Measurements from ENCODE around the gene GPR183.

Gene GPR183, protein sequence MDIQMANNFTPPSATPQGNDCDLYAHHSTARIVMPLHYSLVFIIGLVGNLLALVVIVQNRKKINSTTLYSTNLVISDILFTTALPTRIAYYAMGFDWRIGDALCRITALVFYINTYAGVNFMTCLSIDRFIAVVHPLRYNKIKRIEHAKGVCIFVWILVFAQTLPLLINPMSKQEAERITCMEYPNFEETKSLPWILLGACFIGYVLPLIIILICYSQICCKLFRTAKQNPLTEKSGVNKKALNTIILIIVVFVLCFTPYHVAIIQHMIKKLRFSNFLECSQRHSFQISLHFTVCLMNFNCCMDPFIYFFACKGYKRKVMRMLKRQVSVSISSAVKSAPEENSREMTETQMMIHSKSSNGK

DNA sequence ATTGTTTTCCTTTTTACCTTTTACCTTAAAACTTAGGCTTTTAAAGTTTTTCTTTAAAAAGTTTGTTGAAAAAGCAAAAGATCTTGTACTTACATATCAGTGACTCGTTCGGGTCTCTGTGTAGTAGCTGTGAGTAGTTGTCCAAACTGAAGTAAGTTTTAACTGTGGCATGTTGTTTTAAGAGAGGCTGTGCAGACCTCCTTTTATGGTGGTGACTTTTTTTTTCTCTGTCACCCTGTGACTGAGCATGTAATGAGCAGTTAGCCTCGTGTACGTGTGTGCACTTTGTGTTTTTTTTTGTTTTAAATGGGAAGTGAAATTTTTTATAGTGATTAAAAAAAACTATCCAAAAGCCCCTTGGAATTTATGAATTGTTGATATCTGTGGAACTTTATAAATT, at the start of gene GPR183:
TSS of gene GPR183 (minus strand) at position 153 of the 400 bp plus-strand sequence. CDS start 11,254 bp downstream, outside the sequence.
- DNase-seq (ENCODE audit: low read depth in 2 of 2): no peak

GRCh38 chr13:99356262-99357091, 49.3 kb upstream of the GPR183 start:
- peak in 1 of 2 donors; percentile 25 for DNase-seq (ENCODE audit: low read depth in 2 of 2)

GRCh38 chr13:99356012-99356261, 48.7 kb upstream of the GPR183 start:
- DNase-seq (ENCODE audit: low read depth in 2 of 2): no peak

- DNase-seq (ENCODE audit: low read depth in 2 of 2): no peak
Measured at GRCh38 chr13:99355267-99356011, 48.2 kb upstream of the GPR183 start.

DNA sequence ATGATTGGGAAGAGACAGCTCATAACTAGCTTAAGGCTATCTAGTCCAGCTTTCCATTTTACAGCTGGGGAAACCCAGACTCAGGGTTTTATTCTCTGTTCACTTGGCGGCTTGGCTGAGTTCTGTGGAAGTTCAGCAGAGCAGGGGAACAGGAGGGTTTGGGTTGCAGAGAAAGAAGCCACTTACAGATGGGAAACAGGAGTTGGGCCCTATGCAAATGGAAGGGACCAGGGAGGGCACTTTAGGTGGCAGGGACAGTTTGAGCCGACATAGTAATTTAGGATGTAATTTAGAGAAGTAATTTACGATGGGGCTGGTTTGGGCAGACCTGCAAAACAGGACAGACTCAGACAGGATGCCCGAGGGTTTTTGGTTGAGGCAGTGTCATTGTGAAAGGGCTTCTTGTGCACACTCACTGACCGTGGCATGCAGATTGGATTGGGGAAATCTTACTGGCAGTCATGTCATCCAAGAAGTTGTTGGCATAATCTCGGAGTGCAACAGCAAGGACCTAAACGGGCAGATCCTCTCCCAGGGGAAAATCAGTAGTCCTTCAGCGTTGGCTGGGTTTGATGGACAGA, 47.3 kb upstream of the GPR183 start:
- no peak for DNase-seq (ENCODE audit: low read depth in 2 of 2)

GRCh38 chr13:99353836-99354235, 46.6 kb upstream of the GPR183 start:
- DNase-seq (ENCODE audit: low read depth in 2 of 2): no peak

DNA sequence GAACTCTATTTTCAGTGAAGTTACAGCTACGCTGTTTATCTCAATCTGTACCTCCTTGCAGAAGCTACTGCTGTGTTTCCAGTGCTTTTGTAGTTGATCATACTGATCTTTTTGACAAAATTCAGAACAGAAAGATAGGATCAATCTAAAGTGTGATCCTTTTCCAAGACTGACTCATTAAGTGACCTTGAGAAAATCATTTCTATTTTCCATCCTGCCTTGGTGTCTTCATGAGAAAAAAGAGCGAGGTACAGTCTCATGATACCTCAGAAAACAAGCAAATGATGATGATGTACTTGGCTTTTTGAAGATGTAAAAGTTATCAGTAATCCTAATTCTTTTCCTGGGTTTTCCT, 46.0 kb upstream of the GPR183 start:
- DNase-seq (ENCODE audit: low read depth in 2 of 2): no peak

GRCh38 chr13:99352351-99353245, 45.4 kb upstream of the GPR183 start:
- no peak for DNase-seq (ENCODE audit: low read depth in 2 of 2)

- DNase-seq (ENCODE audit: low read depth in 2 of 2): no peak
Measured at GRCh38 chr13:99351772-99352171, 44.6 kb upstream of the GPR183 start.

DNA sequence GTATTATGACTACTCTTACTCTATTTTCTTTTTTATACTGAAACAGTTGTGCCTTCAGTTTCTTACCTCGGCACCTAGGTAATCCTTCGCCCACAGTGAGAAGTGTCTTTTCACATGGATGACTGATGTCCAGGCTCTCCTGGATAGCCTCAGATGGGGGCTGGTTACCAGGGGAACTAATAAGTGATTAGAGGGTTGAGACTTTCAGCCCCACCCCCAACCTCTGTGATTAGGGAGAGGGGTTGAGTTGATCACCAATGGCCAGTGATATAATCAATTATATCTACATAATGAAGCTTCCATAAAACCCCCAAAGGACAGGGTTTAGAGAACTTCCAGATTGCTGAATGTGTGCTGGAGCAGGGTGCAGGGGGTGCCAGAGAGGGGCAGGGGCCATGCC, 43.0 kb upstream of the GPR183 start:
- no peak for DNase-seq (ENCODE audit: low read depth in 2 of 2)

DNA sequence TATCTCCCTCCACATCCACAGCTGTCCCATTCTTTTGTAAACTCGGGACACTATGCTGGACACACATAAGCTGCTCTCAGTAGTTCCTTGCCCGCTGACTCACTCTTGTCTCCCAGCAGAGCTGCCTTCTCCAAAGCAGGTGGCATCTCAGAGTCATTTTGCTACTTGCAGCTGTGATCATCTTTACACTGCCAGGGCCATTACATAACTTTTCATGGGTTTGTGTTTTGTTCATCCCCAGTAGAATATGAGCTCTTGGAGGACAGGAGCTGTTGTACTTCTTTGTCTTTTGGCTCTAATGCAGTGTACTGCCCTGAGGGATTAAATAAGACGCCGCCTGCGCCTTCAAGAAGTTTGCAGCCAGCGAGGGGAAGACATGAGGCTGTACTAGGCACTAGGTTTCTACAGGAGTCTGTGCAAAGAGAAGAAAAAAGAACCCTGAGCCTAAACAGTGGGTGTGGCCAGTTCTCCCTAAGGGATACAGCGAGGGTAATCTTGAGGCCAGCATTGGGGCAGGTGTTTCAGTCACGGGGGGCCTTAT, 40.8 kb upstream of the GPR183 start:
- DNase-seq (ENCODE audit: low read depth in 2 of 2): no peak

DNA sequence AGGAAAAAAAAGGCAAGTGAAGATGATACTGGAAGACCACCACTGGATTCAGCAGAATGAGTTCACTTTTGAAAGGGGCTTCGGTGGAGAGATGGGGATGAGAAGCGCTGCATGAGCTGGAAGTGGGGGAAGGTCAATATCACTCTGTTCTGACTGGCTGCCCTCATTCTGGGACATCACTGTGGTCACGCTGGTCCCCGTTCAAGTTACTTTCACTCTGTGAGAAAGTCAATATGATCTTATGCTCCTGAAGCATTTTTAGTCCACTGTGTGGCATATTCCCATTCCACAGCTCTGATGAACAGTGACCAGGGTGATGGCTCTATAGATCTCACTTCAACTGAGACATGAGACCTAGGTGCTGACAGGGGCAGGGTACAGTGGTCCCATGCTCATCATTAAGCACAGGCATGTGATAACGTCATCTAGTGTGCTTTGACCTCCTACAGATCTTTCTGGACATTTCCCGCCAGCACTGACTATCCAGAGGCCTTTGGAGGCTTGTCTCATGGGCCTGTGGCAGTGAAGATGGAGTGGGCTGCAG, 40.2 kb upstream of the GPR183 start:
- DNase-seq (ENCODE audit: low read depth in 2 of 2): no peak

DNA sequence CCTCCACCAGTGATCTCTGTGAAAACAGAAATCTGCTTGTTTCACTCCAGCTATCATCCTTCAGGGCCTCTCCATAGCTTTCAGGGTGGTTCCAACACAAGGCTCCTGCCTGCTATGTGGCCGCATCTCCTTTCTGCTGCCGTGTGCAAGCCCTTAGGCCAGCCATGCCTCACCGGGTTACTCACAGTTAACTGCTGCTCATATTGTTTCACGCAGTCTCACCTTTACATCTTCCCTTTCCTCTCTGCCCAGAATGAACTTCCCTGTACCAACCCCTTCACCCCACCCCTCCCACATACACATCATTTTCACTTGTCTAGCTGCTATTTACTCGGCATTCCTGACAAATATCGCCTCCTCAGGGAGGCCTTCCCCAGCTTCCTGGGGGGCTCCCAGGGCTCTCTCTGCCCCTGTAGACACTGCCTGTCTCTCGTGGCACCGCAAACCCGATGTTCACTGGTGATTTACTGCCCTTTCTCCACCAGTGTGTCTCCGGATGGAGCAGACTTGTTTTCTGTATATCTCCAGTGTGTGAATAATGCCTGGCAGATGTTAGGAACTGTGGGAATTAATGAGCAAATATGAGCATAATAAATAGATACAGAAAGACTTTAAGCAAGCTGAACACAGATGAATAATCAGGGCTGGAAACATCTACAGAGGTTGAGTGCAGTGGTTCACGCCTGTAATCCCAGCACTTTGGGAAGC, 39.3 kb upstream of the GPR183 start:
- DNase-seq (ENCODE audit: low read depth in 2 of 2): no peak

DNA sequence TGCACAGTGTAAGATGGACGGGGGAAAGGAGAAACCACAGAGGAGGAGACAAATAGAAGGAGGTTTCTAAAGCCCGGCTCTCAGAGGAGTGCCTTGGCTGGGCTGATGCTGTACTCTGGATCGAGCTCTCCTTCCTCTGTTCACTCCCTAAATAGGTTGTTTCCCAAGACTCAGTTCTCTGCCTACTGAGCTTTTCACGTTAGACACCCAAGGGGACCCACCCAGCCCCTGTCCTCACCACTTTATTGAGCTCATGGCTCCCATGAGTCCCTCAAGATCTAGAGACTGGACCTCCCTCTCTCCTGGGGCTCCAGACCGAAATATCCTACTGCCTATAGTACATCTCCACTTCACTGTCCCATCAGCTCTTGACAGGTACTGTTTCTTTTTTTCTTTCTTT, 38.1 kb upstream of the GPR183 start:
- DNase-seq (ENCODE audit: low read depth in 2 of 2): no peak

- no peak for DNase-seq (ENCODE audit: low read depth in 2 of 2)
Measured at GRCh38 chr13:99344610-99345208, 37.5 kb upstream of the GPR183 start.

GRCh38 chr13:99342723-99343315, 35.6 kb upstream of the GPR183 start:
- no peak for DNase-seq (ENCODE audit: low read depth in 2 of 2)

DNA sequence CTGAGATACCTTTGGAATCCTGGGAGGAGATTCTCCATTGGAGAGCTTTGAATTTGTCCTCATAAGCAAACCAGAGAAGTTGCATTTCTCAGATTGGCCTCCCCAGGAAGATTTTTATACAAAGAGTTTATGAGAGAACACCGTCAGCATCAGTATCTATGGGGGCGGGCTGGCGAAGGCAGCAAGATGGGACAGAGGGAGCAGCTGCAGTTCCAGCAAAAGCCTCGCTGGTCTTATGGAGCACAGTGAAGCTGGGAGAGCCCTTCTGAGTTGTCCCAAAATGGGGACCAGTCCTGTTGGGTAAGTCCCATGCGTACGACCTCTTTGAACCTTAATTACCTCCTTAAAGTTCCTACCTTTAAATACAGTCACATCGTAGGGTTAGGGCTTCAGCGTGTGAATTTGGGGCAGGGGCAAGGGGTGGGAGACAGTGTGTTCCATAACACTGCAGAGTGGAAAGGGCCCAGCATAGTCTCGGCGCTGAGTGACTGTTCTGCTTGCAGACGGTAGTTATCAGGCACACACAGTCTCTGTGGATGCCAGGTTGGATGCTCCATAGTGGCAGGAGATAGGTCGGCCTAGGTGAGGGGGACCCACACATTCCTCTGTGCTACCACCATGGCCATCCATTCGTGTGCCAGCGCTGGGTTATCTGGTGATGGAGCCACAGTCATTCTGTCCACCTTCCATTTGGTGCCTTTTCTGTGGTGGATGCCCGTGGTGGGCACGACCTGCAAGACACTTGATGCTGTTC, 34.9 kb upstream of the GPR183 start:
- no peak for DNase-seq (ENCODE audit: low read depth in 2 of 2)

DNA sequence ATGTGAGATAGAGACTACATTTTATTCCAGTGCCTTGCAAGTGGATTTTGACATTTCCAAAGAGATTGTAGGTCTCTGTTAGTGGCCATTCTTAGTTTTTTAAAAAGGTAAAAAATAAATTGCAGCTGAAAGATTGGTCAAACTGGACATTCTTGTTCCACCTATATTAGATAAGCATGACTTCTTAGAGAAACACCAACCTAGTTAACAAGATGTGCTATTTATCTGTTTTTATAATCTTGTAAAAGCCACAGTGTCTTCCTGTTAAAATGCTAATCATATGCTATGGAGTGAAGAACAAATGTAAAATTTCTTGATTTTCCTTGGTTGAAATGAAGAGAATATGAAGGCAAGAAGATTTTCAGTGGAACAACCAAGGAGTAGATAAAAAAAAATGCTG, 33.4 kb upstream of the GPR183 start:
- no peak for DNase-seq (ENCODE audit: low read depth in 2 of 2)

Measured in stimulated activated CD8-positive, alpha-beta memory T cell treated with anti-CD3 and anti-CD28 coated beads, Interleukin-2, amount 100 ng/mL, for 1 hour (primary cell).